Endothelial cell (in vitro differentiated cells): ENCODE measurements around the gene ERBB3. TPM values are rescaled to one million over a fixed set of nuclear protein-coding genes. Genes with fewer than 3 reads are reported as not detected.

Source experiments
- DNase-seq: peaks from one replicate; pipeline ENCODE4 v3.0.0; 2021; ENCODE audit warnings: low spot score
- H3K27ac Mint-ChIP-seq: one replicate; pipeline ENCODE4 v1.8.0; 2021; ENCODE audit warnings: mixed read lengths, inconsistent platforms; ENCODE audit not compliant: unreplicated experiment
- H3K27me3 Mint-ChIP-seq: one replicate; pipeline ENCODE4 v1.8.0; 2021; ENCODE audit warnings: mild to moderate bottlenecking, moderate library complexity, mixed read lengths, inconsistent platforms; ENCODE audit not compliant: unreplicated experiment
- H3K36me3 Mint-ChIP-seq: one replicate; pipeline ENCODE4 v1.8.0; 2021; ENCODE audit warnings: mild to moderate bottlenecking, low read depth, mixed read lengths, inconsistent platforms; ENCODE audit not compliant: unreplicated experiment
- H3K4me1 Mint-ChIP-seq: one replicate; pipeline ENCODE4 v1.8.0; 2021; ENCODE audit warnings: mild to moderate bottlenecking, mixed read lengths, inconsistent platforms; ENCODE audit not compliant: unreplicated experiment
- H3K4me3 Mint-ChIP-seq: one replicate; pipeline ENCODE4 v1.8.0; 2021; ENCODE audit warnings: mild to moderate bottlenecking, mixed read lengths, inconsistent platforms; ENCODE audit not compliant: unreplicated experiment
- H3K9me3 Mint-ChIP-seq: one replicate; pipeline ENCODE4 v1.8.0; 2021; ENCODE audit warnings: mixed read lengths, inconsistent platforms; ENCODE audit not compliant: unreplicated experiment
- long read RNA-seq: library from polyadenylated mRNA; unstranded; transcript quantifications from one replicate; pipeline ENCODE4 v2.0.0, GENCODE V29; 2020; ENCODE audit not compliant: unreplicated experiment
- total RNA-seq: library from RNA; stranded (reverse); fragmentation: NEBNext Ultra II Directional; extraction: Animal tissue kit (Norgen Biotek cat#: 25700); gene quantifications from one replicate; pipeline ENCODE4 v1.2.1, GENCODE V29; 2021; ENCODE audit not compliant: unreplicated experiment
- TF ChIP-seq, protein P1 (sequence below): fragments of 200-600 bp; sonication (generic); IDR thresholded peaks from one replicate; pipeline ENCODE4 v1.5.0; 2021; ENCODE audit warnings: antibody characterized with exemption; ENCODE audit not compliant: unreplicated experiment

ERBB3 gene
- total RNA-seq = 4.2 TPM
- long read RNA-seq = 0 reads

- Mint-ChIP-seq H3K4me3 (peak within 1 kb of the TSS; percentile 86), H3K27me3 (peaks cover 9% of the 10 kb centered on the region), H3K4me1 (peaks cover 13% of the 10 kb centered on the region), H3K36me3 (no peaks in the 10 kb centered on the region), H3K27ac (peak within 1 kb of the TSS; percentile 48), H3K9me3 (no peaks in the 10 kb centered on the region)
- peak; percentile 28 for DNase-seq
- TF ChIP-seq, protein P1, sequence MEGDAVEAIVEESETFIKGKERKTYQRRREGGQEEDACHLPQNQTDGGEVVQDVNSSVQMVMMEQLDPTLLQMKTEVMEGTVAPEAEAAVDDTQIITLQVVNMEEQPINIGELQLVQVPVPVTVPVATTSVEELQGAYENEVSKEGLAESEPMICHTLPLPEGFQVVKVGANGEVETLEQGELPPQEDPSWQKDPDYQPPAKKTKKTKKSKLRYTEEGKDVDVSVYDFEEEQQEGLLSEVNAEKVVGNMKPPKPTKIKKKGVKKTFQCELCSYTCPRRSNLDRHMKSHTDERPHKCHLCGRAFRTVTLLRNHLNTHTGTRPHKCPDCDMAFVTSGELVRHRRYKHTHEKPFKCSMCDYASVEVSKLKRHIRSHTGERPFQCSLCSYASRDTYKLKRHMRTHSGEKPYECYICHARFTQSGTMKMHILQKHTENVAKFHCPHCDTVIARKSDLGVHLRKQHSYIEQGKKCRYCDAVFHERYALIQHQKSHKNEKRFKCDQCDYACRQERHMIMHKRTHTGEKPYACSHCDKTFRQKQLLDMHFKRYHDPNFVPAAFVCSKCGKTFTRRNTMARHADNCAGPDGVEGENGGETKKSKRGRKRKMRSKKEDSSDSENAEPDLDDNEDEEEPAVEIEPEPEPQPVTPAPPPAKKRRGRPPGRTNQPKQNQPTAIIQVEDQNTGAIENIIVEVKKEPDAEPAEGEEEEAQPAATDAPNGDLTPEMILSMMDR = no peak
Observed at GRCh38 chr12:56079723-56080555, at the start of gene ERBB3. Gene ERBB3 (plus strand): TSS chr12:56080165. CDS start chr12:56080301, 136 bp downstream.

- TF ChIP-seq, protein P1 = no peak
- H3K9me3 Mint-ChIP-seq = no peaks in the 10 kb centered on the region
- H3K27ac Mint-ChIP-seq = no peak overlapping the region
- peak overlapping the region; percentile 10 for H3K4me3 Mint-ChIP-seq
- peaks cover 1% of the 10 kb centered on the region for H3K27me3 Mint-ChIP-seq
- H3K36me3 Mint-ChIP-seq = peaks cover 10% of the 10 kb centered on the region
- peaks cover 14% of the 10 kb centered on the region for H3K4me1 Mint-ChIP-seq
- DNase-seq = no peak
Observed at GRCh38 chr12:56031987-56032386, 48.0 kb upstream of the ERBB3 start.

DNA sequence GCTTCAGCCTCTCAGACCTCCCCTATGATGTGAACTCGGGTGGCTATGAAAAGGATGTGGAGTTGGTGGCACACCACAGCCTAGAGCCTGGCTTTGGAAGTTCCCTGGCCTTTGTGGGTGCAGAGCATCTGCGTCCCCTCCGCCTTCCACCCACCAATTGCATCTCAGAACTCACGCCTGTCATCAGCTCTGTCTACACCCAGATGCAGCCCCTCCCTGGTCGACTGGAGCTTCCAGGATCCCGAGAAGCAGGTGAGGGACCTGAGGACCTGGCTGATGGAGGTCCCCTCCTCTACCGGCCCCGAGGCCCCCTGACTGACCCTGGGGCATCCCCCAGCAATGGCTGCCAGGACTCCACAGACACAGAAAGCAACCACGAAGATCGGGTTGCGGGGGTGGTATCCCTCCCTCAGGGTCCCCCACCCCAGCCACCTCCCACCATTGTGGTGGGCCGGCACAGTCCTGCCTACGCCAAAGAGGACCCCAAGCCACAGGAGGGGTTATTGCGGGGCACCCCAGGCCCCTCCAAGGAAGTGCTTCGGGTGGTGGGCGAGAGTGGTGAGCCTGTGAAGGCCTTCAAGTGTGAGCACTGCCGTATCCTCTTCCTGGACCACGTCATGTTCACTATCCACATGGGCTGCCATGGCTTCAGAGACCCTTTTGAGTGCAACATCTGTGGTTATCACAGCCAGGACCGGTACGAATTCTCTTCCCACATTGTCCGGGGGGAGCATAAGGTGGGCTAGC is 45.2 kb upstream of the ERBB3 start:
- no peaks in the 10 kb centered on the region for H3K9me3 Mint-ChIP-seq
- no peak overlapping the region for H3K27ac Mint-ChIP-seq
- H3K4me3 Mint-ChIP-seq = no peak overlapping the region
- DNase-seq = no peak
- H3K27me3 Mint-ChIP-seq = peaks cover 1% of the 10 kb centered on the region
- peaks cover 4% of the 10 kb centered on the region for H3K4me1 Mint-ChIP-seq
- TF ChIP-seq, protein P1 = no peak
- H3K36me3 Mint-ChIP-seq = peaks cover 10% of the 10 kb centered on the region

DNA sequence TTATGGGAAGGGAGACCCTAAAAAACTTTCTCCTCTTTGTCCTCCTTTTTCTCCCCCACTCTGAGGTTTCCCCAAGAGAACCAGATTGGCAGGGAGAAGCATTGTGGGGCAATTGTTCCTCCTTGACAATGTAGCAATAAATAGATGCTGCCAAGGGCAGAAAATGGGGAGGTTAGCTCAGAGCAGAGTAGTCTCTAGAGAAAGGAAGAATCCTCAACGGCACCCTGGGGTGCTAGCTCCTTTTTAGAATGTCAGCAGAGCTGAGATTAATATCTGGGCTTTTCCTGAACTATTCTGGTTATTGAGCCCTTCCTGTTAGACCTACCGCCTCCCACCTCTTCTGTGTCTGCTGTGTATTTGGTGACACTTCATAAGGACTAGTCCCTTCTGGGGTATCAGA is 42.8 kb upstream of the ERBB3 start:
- Mint-ChIP-seq H3K27me3 (peaks cover 4% of the 10 kb centered on the region), H3K4me3 (no peak overlapping the region), H3K36me3 (peaks cover 14% of the 10 kb centered on the region), H3K27ac (no peak overlapping the region), H3K9me3 (no peaks in the 10 kb centered on the region), H3K4me1 (peaks cover 10% of the 10 kb centered on the region)
- TF ChIP-seq, protein P1 = no peak
- no peak for DNase-seq
